CD4-positive, alpha-beta memory T cell (primary cell): ENCODE data around the gene REG1B. TPM values are rescaled to one million over a fixed set of nuclear protein-coding genes. Genes with fewer than 3 reads are reported as not detected.
"Not testable (repeated sequence)": the region's sequence is repeated elsewhere in the genome, so short reads cannot be mapped to it uniquely, and the experiment has no call there.

Source experiments
- CTCF ChIA-PET: fragments of 350-600 bp; sonication (Branson Sonifier 250); formaldehyde crosslinking; loops from one replicate; lab custom pipeline; 2021; ENCODE audit warnings: inconsistent platforms; ENCODE audit not compliant: partially characterized antibody; lab: Charles Lee
- POLR2A ChIA-PET: fragments of 350-600 bp; sonication (Branson Sonifier 250); formaldehyde crosslinking; loops from one replicate; lab custom pipeline; 2021; ENCODE audit not compliant: partially characterized antibody; lab: Charles Lee
- DNase-seq, 5 donors: peaks; one replicate each; pipeline versions ENCODE4 v3.0.0 to v3.0.0-alpha.2; 2020 to 2022; ENCODE audit warnings: mixed read lengths in 1 of 5
- H3K27ac ChIP-seq: one replicate; pipeline ENCODE4 v1.7.0; 2013; ENCODE audit warnings: low read depth, low read length
- H3K27me3 ChIP-seq: 2 replicates; pipeline ENCODE4 v1.7.0; 2013; ENCODE audit warnings: mild to moderate bottlenecking, low read length, moderate library complexity; ENCODE audit not compliant: insufficient read depth
- H3K36me3 ChIP-seq: 2 replicates; pipeline ENCODE4 v1.7.0; 2013; ENCODE audit warnings: mild to moderate bottlenecking, low read length, moderate library complexity; ENCODE audit not compliant: insufficient read depth
- H3K4me1 ChIP-seq: 2 replicates; pipeline ENCODE4 v1.7.0; 2013; ENCODE audit warnings: mild to moderate bottlenecking, low read length, moderate library complexity; ENCODE audit not compliant: insufficient read depth
- H3K4me3 ChIP-seq, 2 donors: one replicate each; pipeline ENCODE4 v1.7.0; 2013; ENCODE audit warnings: low read length in 2 of 2, mild to moderate bottlenecking in 1 of 2
- H3K9me3 ChIP-seq, 2 donors: one replicate each; pipeline ENCODE4 v1.7.0; 2013; ENCODE audit warnings: low read length in 2 of 2, control low read depth in 1 of 2; ENCODE audit not compliant: control insufficient read depth in 1 of 2
- H3K27ac Mint-ChIP-seq, 7 donors: one replicate each; pipeline ENCODE4 v1.8.0; 2020 to 2021; ENCODE audit warnings: mixed read lengths in 7 of 7, mild to moderate bottlenecking in 6 of 7, inconsistent platforms in 3 of 7, moderate library complexity in 3 of 7
- H3K27me3 Mint-ChIP-seq, 2 donors: one replicate each; pipeline ENCODE4 v1.8.0; 2020 to 2021; ENCODE audit warnings: mixed read lengths in 2 of 2
- H3K36me3 Mint-ChIP-seq, 2 donors: one replicate each; pipeline ENCODE4 v1.8.0; 2020 to 2021; ENCODE audit warnings: mixed read lengths in 2 of 2, inconsistent platforms in 1 of 2, mild to moderate bottlenecking in 1 of 2
- H3K4me1 Mint-ChIP-seq, 4 donors: one replicate each; pipeline ENCODE4 v1.8.0; 2020 to 2021; ENCODE audit warnings: mixed read lengths in 4 of 4, mild to moderate bottlenecking in 1 of 4
- H3K4me3 Mint-ChIP-seq, 8 donors: one replicate each; pipeline ENCODE4 v1.8.0; 2020 to 2021; ENCODE audit warnings: mixed read lengths in 8 of 8, mild to moderate bottlenecking in 7 of 8, moderate library complexity in 6 of 8, inconsistent platforms in 3 of 8
- H3K9me3 Mint-ChIP-seq, 8 donors: one replicate each; pipeline ENCODE4 v1.8.0; 2020 to 2021; ENCODE audit warnings: mixed read lengths in 8 of 8, mild to moderate bottlenecking in 5 of 8, inconsistent platforms in 3 of 8, moderate library complexity in 1 of 8
- intact Hi-C: fragments of 100-400 bp; cut with micrococcal nuclease; formaldehyde crosslinking; loops from one replicate; pipeline ENCODE4 v1.15.1; 2023
- polyA plus RNA-seq, 2 donors: library from polyadenylated mRNA; unstranded; fragments of 300-500 nt; fragmentation: Illumina TruSeq; gene quantifications; one replicate each; pipeline ENCODE4 v1.2.3, GENCODE V29; 2021
- total RNA-seq, 2 experiments: library from RNA; stranded (reverse); gene quantifications; one replicate each; pipeline ENCODE4 v1.2.3, GENCODE V29; 2021

REG1B gene
- total and polyA plus RNA-seq, 4 experiments from 2014 or later = not detected

DNA sequence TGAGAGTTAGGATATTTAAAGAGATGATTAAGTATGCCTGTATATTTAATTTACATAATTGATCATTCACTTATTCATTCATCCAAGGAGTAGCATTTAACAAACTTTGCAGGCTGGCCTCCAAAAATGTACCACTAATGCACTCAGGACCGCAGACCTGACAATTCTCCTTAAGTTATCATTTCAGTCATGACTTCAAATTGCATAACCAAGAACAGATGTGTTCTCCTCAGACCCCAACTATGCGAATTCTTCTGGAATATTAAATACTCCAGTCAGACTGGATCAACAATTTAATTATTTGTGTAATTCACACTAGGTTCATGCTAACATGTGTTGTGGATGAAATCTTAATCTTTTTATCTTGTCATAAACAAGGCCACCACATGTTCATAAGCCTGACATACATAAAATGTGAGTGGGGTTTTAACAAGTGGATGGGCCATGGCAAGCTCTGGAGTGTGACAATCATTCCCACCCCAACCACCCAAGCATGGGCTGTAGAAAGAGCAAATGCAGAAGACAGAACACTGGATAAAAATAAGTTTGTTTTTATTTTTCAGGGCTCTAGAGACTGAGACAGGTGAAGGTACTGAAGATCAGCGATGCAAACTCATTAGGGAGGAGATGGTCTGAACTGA lies 3.2 kb downstream of the REG1B start:
- Mint-ChIP-seq H3K27me3 (peaks cover 0 to 1% of the 10 kb centered on the region in 2 donors), H3K9me3 (peaks cover 2 to 23% (median 15%) of the 10 kb centered on the region in 8 donors)
- CTCF ChIA-PET = no interaction called here

DNA sequence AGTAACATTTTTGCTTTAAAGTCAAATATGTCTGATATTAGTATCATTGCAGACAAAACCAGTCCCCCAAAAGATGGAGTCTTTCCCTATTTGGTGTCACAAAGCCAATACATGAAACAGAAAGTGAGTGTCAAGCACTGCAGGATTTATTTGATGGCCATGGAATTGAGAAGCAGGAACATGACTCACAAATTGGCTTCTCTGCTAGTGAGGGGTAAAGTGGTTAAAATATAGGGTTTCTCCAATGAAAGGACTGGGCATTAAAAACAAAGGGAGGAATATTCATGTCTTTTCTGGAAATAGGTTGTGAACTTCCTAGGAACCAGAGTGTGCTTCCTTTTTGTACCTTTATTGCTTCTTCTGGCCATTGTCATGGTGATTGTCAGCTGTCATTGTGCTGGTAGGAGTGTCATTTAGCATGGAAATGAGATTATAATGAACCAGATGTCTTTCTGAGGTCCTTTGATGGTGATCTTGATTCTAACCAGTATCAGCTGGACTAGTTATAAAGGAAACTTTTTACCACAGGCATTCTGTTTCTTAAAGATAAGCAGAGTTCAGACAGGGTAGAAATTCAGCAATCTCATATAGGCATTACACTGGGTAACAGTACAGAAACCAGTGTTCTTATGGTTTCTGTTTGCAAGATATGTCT lies 4.1 kb downstream of the REG1B start:
- Mint-ChIP-seq H3K36me3 (no peaks in the 10 kb centered on the region), H3K9me3 (peaks cover 2 to 27% (median 15%) of the 10 kb centered on the region in 8 donors), H3K27me3 (peaks cover 0 to 1% of the 10 kb centered on the region in 2 donors), H3K4me1 (no peaks in the 10 kb centered on the region), H3K27ac (no peak overlapping the region), H3K4me3 (no peak overlapping the region)
- intact Hi-C loops = no loop called here
- DNase-seq = no peak
- Histone ChIP-seq H3K27me3 (no peaks in the 10 kb centered on the region), H3K9me3 (no peaks in the 10 kb centered on the region), H3K4me3 (no peak overlapping the region), H3K4me1 (no peaks in the 10 kb centered on the region), H3K36me3 (no peaks in the 10 kb centered on the region), H3K27ac (no peak overlapping the region)
- ChIA-PET POLR2A (no interaction called here), CTCF (no interaction called here)

More for the DNA sequence above, 3.2 kb downstream of the REG1B start:
- POLR2A ChIA-PET = no interaction called here
- Histone ChIP-seq H3K27me3 (no peaks in the 10 kb centered on the region), H3K36me3 (no peaks in the 10 kb centered on the region), H3K4me1 (no peaks in the 10 kb centered on the region), H3K9me3 (no peaks in the 10 kb centered on the region), H3K4me3 (no peak overlapping the region), H3K27ac (no peak overlapping the region)
- no peak overlapping the region for H3K4me3 Mint-ChIP-seq
- no peak for DNase-seq
- no peaks in the 10 kb centered on the region for H3K36me3 Mint-ChIP-seq
- no peaks in the 10 kb centered on the region for H3K4me1 Mint-ChIP-seq
- intact Hi-C loops = no loop called here
- no peak overlapping the region for H3K27ac Mint-ChIP-seq

DNA sequence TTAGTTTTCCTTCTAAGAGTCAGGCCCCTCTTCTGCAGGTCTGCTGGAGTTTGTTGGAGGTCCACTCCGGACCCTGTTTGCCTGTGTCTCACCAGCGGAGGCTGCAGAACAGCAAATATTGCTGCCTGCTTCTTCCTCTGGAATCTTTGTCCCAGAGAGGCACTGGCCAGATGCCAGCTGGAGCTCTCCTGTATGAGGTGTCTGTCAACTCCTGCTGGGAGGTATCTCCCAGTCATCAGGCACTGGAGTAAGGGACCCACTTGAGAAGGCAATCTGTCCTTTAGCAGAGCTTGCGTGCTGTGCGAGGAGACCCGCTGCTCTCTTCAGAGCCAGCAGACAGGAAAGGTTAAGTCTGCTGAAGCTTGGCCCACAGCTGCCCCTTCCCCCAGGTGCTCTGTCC lies 4.8 kb downstream of the REG1B start:
- H3K4me3 ChIP-seq = no peak overlapping the region
- no peaks in the 10 kb centered on the region for H3K9me3 ChIP-seq
- no peaks in the 10 kb centered on the region for H3K4me1 ChIP-seq
- H3K36me3 Mint-ChIP-seq = no peaks in the 10 kb centered on the region
- peaks cover 0 to 1% of the 10 kb centered on the region in 2 donors for H3K27me3 Mint-ChIP-seq
- H3K36me3 ChIP-seq = no peaks in the 10 kb centered on the region
- H3K9me3 Mint-ChIP-seq = peaks cover 2 to 32% (median 15%) of the 10 kb centered on the region in 8 donors
- DNase-seq = no peak
- H3K4me1 Mint-ChIP-seq = no peaks in the 10 kb centered on the region
- CTCF ChIA-PET = no interaction called here
- H3K27ac Mint-ChIP-seq = no peak overlapping the region
- no peaks in the 10 kb centered on the region for H3K27me3 ChIP-seq
- no peak overlapping the region for H3K4me3 Mint-ChIP-seq
- POLR2A ChIA-PET = no interaction called here
- no peak overlapping the region for H3K27ac ChIP-seq
- intact Hi-C loops = no loop called here

DNA sequence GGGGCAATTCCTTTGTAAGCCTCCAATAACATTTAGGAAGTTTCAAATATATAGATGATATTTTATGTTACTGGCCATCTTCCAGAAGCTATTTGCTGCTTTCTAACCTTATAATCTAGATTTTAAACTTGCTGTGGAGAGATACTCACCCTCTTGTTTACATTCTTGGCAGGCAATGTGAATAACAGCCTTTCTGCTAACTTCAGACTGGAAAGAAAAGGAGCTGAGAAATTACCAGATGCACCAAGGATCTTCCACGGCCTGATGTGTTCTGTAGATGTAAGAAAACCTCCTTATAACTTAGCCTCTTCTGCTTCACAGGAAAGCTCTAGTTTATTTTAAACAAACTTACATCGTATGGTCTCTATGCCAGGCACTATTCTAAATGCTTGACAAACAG lies 16.7 kb downstream of the REG1B start:
- Histone ChIP-seq H3K36me3 (no peaks in the 10 kb centered on the region), H3K4me1 (no peaks in the 10 kb centered on the region), H3K4me3 (no peak overlapping the region), H3K27me3 (no peaks in the 10 kb centered on the region), H3K27ac (no peak overlapping the region), H3K9me3 (no peaks in the 10 kb centered on the region)
- CTCF ChIA-PET = no interaction called here
- Mint-ChIP-seq H3K27me3 (no peaks in the 10 kb centered on the region), H3K4me1 (no peaks in the 10 kb centered on the region), H3K4me3 (no peak overlapping the region), H3K27ac (no peak overlapping the region), H3K9me3 (peaks cover 0 to 19% (median 11%) of the 10 kb centered on the region in 8 donors), H3K36me3 (no peaks in the 10 kb centered on the region)
- no peak for DNase-seq
- intact Hi-C loops = no loop called here
- POLR2A ChIA-PET = no interaction called here

DNA sequence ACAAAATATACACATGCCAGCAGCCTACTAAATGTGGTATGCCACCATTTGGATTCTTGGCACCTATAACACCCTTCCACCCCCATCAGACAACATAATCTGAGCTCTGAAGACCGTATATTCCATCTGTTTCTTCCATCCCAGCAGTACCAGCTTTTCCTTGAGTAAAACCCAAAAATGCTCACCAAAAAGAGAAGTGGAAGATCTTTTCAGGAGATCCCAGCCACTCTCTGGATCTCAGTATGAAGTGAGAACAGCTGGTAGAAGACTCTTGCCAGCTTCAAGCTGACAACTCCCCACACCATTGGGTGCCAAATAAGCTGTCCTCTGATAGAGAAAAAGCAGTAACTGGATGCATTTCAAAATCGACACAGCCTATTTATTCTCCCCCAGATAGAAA lies 22.6 kb downstream of the REG1B start:
- DNase-seq = no peak
- H3K27me3 Mint-ChIP-seq = no peaks in the 10 kb centered on the region
- Histone ChIP-seq H3K9me3 (no peaks in the 10 kb centered on the region), H3K27me3 (no peaks in the 10 kb centered on the region), H3K4me3 (no peak overlapping the region), H3K36me3 (no peaks in the 10 kb centered on the region), H3K27ac (no peak overlapping the region), H3K4me1 (no peaks in the 10 kb centered on the region)
- H3K9me3 Mint-ChIP-seq = peaks cover 0 to 27% (median 9%) of the 10 kb centered on the region in 8 donors
- H3K4me1 Mint-ChIP-seq = no peaks in the 10 kb centered on the region
- H3K36me3 Mint-ChIP-seq = no peaks in the 10 kb centered on the region
- ChIA-PET POLR2A (no interaction called here), CTCF (no interaction called here)
- intact Hi-C loops = no loop called here
- H3K4me3 Mint-ChIP-seq = no peak overlapping the region
- H3K27ac Mint-ChIP-seq = no peak overlapping the region

DNA sequence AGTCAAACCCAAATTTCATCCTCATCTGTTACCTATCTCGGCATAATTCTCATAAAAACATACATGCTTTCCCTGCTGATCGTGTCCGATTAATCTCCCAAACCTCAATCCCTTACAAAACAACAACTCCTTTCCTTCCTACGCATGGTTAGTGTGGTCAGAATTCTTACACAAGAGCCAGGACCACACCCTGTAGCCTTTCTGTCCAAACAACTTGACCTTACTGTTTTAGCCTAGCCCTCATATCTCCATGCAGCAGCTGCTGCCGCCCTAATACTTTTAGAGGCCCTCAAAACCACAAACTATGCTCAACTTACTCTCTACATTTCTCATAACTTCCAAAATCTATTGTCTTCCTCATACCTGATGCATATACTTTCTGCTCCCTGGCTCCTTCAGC lies 33.0 kb downstream of the REG1B start:
- H3K27me3 ChIP-seq, H3K4me1 ChIP-seq, POLR2A ChIA-PET, H3K4me3 ChIP-seq, H3K9me3 ChIP-seq, H3K4me3 Mint-ChIP-seq, H3K27ac Mint-ChIP-seq, intact Hi-C loops, H3K27ac ChIP-seq, DNase-seq, H3K4me1 Mint-ChIP-seq, H3K36me3 Mint-ChIP-seq, H3K27me3 Mint-ChIP-seq, CTCF ChIA-PET, H3K36me3 ChIP-seq: not testable (repeated sequence)
- H3K9me3 Mint-ChIP-seq = peaks cover 2 to 19% (median 9%) of the 10 kb centered on the region in 8 donors

DNA sequence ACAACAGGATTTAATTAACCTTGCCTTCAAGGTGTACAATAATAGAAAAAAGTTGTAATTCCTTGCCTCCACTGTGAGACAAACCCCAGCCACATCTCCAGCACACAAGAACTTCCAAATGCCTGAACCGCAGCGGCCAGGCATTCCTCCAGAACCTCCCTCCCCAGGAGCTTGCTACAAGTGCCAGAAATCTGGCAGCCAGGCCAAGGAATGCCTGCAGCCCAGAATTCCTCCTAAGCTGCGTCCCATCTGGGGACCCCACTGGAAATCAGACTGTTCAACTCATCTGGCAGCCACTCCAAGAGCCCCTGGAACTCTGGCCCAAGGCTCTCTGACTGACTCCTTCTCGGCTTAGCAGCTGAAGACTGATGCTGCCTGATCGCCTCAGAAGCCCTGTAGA lies 34.3 kb downstream of the REG1B start:
- H3K36me3 Mint-ChIP-seq, H3K27ac ChIP-seq, H3K27ac Mint-ChIP-seq, H3K4me1 ChIP-seq, POLR2A ChIA-PET, H3K9me3 ChIP-seq, H3K4me3 ChIP-seq, intact Hi-C loops, H3K27me3 ChIP-seq, H3K4me3 Mint-ChIP-seq, H3K4me1 Mint-ChIP-seq, H3K36me3 ChIP-seq, DNase-seq, CTCF ChIA-PET, H3K27me3 Mint-ChIP-seq: not testable (repeated sequence)
- peaks cover 2 to 19% (median 11%) of the 10 kb centered on the region in 8 donors for H3K9me3 Mint-ChIP-seq
